Fibroblast of the conjunctiva (primary cell): Measurements from ENCODE around the gene IL36RN.

Experiments
- DNase-seq: peaks from one replicate; pipeline ENCODE4 v3.0.0-alpha.2; 2010; ENCODE audit warnings: low read depth

Gene IL36RN

DNA sequence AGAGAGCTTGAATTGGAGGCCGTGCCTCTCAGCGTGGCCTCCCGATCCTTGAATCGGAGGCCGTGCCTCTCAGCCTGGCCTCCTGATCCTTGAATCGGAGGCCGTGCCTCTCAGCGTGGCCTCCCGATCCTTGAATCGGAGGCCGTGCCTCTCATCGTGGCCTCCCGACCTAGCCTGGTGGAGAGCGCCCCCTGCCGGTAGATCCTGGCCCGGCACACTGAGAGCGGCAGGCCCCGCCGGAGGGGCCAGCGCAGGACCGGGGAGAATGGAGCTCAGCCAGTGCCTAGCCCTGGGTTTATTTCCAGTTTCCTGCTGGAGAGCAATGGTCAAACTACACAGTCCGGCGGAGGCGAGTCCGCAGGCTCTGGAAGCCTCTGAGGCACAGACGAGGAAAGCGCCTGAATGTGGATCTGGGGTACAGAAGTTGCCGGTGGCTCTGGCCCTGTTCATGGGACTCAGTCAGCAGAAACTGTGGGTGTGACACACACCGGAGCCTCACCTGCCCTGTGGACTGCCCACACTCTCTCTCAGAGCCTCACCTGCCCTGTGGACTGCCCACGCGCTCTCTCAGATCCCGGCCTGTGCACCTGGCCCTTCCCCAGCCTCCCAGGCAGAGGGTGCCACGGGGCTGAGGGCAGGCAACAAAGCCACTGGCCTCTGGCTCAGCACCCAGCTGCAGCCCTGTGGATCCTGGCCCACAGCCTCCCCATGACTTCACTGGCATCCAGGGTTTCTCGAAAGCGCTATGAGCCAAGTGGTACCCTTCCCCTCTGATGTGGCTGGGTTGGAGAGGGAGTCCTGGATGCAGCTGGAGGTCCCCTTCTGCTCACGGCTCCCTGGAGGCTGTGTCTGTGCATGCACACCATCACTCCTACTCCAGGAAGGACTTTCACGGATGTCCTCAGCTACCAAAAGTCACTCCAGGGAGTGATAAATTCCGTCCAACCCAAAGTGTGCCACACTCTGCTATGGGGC, 7.8 kb upstream of the IL36RN start:
- no peak for DNase-seq

GRCh38 chr2:113052396-113052917, 6.5 kb upstream of the IL36RN start, which contains the start of gene IL36B:
Gene IL36B (minus strand): TSS chr2:113052867.
- no peak for DNase-seq

DNA sequence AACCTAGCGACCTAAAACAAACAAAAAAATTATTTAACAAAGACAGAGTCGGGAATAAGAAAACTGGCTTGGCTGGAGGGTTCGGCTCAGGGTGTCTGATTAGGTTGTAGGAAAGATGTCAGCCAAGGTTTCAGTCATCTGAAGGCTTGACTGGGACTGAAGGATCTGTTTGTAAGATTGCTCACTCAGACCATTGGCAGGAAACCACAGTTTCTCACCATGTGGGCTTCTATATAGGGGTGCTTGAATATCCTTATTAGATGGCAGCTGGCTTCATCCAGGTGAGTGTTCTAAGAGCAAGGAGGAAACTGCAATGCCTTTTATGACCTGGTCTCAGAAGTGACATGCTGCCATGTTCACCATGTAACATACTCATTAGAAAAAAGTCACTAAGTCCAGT, 5.3 kb upstream of the IL36RN start:
- DNase-seq, result no peak

GRCh38 chr2:113054066-113054465, 4.9 kb upstream of the IL36RN start:
- DNase-seq, result no peak

DNA sequence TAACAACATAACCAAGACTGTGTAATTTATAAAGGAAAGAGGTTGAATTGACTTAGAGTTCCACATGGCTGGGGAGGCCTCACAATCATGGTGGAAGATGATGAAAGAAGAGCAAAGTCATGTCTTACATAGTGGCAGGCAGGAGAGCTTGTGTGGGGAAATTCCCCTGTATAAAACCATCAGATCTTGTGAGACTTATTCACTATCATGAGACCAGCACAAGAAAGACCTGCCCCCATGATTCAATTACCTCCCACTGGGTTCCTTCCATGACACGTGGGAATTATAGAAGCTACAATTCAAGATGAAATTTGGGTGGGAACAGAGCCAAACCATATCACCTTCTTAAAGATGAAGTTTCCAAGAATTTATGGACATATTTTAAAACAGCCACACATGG, 2.5 kb upstream of the IL36RN start:
- DNase-seq, result no peak

DNA sequence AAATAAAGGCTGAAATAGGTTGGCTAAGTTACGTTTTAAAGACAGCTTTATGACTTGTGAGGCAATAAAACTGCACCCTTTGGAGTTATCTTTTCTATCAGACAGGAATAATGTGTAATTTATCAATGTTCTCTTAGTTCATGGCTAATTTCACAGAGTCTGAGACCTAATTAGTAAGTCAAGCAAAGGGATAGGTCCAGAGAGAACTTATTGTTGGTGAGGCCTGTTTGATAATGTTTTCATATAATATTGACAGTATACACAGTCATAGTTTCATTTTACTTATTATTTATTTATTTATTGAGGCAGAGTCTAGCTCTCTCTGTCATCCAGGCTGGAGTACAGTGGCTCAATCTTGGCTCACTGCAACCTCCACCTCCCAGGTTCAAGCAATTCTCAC, 1.9 kb upstream of the IL36RN start:
- no peak for DNase-seq

- DNase-seq, result no peak
These were observed 495 bp upstream of the IL36RN start for GRCh38 chr2:113058411-113058994.

- no peak for DNase-seq
These were observed 1.4 kb downstream of the IL36RN start for GRCh38 chr2:113060396-113060795.

GRCh38 chr2:113060796-113061195, 1.8 kb downstream of the IL36RN start:
- DNase-seq, result no peak

DNA sequence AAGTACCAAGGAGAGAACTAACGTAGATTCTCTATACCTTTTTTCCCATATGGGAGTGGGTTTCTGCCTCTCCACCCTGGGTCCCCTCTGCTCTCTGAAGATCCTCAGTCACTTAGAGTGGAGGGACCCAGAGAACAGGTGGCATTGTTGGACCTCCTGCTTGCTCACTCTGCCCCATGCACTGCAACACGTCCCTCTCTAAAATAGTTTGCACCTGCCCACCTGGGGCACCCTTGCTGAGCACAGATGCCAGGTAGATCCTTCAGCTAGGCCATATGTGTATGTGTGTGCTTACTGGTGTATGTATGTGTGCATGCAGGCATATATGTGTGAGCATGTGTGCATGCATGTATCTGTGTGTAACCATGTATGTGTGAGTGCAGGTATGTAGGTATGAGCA, 2.2 kb downstream of the IL36RN start:
- no peak for DNase-seq

- no peak for DNase-seq
These were observed 3.1 kb downstream of the IL36RN start for GRCh38 chr2:113061896-113062770.

- no peak for DNase-seq
These were observed 5.3 kb downstream of the IL36RN start for GRCh38 chr2:113064281-113064680.

DNA sequence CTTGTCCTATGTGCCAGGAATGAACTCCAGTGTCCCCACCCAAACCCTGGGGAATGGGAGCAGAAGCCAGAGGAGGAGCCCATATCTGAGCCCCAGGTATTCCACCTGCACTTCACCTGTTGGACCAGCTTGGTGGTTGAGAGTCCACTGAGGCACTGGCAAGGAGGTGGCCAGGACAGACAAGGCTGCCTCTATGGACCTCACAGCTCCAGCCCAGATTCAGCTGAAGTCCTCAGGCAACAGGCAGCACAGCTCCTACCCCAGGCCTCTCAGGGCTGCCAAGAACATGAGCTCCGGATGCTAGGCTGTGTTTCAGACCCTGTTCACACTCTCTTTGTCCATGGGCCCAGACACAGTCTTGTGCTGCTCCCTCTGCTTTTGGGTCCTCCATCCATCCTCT, 5.9 kb downstream of the IL36RN start:
- no peak for DNase-seq

- no peak for DNase-seq
These were observed 8.7 kb downstream of the IL36RN start, which contains the start of gene IL1F10 for GRCh38 chr2:113067681-113068080. Gene IL1F10 (plus strand): TSS chr2:113067970. CDS start chr2:113072739, 4,769 bp downstream.

DNA sequence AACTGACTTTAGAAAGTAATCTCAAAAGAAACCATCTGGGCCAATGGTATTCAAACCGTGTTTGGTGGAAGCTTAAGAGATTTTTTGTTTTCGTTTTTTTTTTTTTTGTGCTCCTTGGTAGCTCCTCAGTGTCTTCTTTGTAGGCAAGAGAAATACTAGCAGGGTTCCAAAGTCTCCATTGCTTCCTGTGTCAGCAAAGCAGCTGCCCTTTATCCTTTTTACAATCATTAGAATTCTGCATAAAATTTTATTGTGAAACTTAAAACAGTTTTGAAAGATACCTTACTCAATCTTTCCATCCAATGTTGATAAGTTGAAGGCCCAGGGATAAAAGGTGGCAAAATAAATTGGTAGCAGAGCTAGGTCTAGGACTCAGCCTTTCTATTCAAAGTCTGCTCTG, 9.3 kb downstream of the IL36RN start:
- DNase-seq, result no peak

- no peak for DNase-seq
These were observed 9.9 kb downstream of the IL36RN start for GRCh38 chr2:113068706-113069485.

GRCh38 chr2:113069676-113070605, 10.9 kb downstream of the IL36RN start:
- no peak for DNase-seq

- DNase-seq, result no peak
These were observed 11.6 kb downstream of the IL36RN start for GRCh38 chr2:113070606-113070975.

DNA sequence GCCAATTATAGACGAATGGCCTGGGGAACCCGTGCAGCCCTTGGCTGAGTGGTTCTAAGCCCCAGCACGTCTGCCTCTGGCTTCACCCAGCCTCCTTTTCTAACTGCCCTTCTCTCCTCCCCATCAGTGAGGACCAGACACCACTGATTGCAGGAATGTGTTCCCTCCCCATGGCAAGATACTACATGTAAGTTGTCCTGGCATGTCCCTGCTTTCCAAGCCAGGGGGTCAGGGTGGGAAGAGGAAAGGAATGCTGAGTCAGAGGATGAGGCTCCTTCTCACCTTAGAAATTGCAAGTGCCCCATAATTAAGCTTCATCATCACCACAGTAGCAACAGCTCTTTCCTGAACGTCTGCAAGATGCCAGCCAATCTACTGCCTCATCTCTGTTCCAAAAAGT, 13.6 kb downstream of the IL36RN start:
- DNase-seq, result no peak

DNA sequence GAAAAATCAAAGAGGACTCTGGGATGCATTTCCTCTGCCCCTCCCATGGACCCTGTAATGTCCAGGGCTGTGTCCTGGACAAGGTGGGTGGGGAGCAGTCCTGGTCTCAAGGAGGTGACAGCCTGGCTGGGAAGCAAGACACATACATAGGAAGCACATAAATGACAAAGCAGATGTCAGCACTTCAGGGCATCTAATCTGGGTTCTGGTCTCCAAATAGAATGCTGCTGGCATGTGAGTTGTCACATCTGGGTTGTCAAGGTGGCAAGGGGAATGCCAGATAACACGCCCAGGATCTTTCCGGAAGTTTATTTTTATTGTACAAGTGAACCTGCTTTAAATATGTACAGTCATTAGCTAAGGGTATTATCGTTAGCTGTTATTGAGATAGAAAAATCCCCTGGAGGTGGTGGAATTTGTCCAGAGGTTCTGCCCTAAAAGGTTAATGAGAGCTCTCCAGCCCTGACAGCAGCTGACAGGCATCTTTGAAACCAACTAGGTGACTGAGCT, 14.4 kb downstream of the IL36RN start:
- DNase-seq, result no peak
